Right lung (tissue), 5 donors: ENCODE data around the gene FCSK. TPM values are rescaled to one million over a fixed set of nuclear protein-coding genes. Genes with fewer than 3 reads are reported as not detected.

Experiments used
- DNase-seq, 2 donors: peaks; one replicate each; pipeline ENCODE4 v3.0.0-alpha.2; 2013
- polyA plus RNA-seq, 5 donors: library from polyadenylated mRNA; unstranded; fragments of 120-200 nt; gene quantifications; one replicate each; pipeline versions ENCODE4 v1.2.1 to v1.2.3, GENCODE V29; 2013; ENCODE audit warnings: inconsistent platforms in 1 of 5, low replicate concordance in 1 of 5; ENCODE audit not compliant: insufficient read length in 5 of 5, insufficient read depth in 1 of 5

Gene FCSK
- polyA plus RNA-seq, 5 donors: 9.4 to 14.4 (median 13.4) TPM

GRCh38 chr16:70453117-70453891, 1.1 kb upstream of the FCSK start:
- DNase-seq: no peak

- DNase-seq: no peak
Measured at GRCh38 chr16:70453892-70454221, 538 bp upstream of the FCSK start.

GRCh38 chr16:70455910-70456309, 1.5 kb downstream of the FCSK start:
- no peak for DNase-seq

GRCh38 chr16:70457446-70458166, 3.2 kb downstream of the FCSK start:
- no peak for DNase-seq

GRCh38 chr16:70460737-70461261, 6.4 kb downstream of the FCSK start:
- DNase-seq: no peak

GRCh38 chr16:70463235-70463634, 8.8 kb downstream of the FCSK start:
- no peak for DNase-seq

- DNase-seq: no peak
Measured at GRCh38 chr16:70465999-70466804, 11.8 kb downstream of the FCSK start.

- DNase-seq: no peak
Measured at GRCh38 chr16:70466805-70467076, 12.3 kb downstream of the FCSK start.

- no peak for DNase-seq
Measured at GRCh38 chr16:70467113-70467512, 12.7 kb downstream of the FCSK start.

GRCh38 chr16:70467608-70468007, 13.2 kb downstream of the FCSK start:
- DNase-seq: no peak

GRCh38 chr16:70468776-70469525, 14.6 kb downstream of the FCSK start:
- no peak for DNase-seq

- DNase-seq: no peak
Measured at GRCh38 chr16:70470141-70470926, 15.9 kb downstream of the FCSK start.

- DNase-seq: no peak
Measured at GRCh38 chr16:70470927-70471341, 16.5 kb downstream of the FCSK start.

GRCh38 chr16:70472786-70473433, 18.5 kb downstream of the FCSK start:
- no peak for DNase-seq

GRCh38 chr16:70473446-70474319, 19.3 kb downstream of the FCSK start:
- no peak for DNase-seq

GRCh38 chr16:70474320-70475053, 20.1 kb downstream of the FCSK start:
- DNase-seq: no peak

GRCh38 chr16:70475054-70475871, 20.9 kb downstream of the FCSK start:
- no peak for DNase-seq
